PC-9 (cell line): Measurements from ENCODE around the gene C14orf119. TPM values are rescaled to one million over a fixed set of nuclear protein-coding genes. Genes with fewer than 3 reads are reported as not detected.
A peak's percentile ranks its signal among the peaks of the same experiment; 100 is the strongest.

Experiments used
- BruUV-seq: library from RNA; stranded (reverse); fragments of 400-500 nt; replicated peaks from 2 replicates; lab custom pipeline; 2021; lab: Mats Ljungman, UMichigan
- CTCF ChIA-PET: fragments of 300-600 bp; sonication (Branson Sonifier 250); formaldehyde crosslinking; loops from one replicate; lab custom pipeline; 2022; ENCODE audit warnings: antibody characterized with exemption; lab: Charles Lee
- POLR2A ChIA-PET: fragments of 300-600 bp; sonication (Branson Sonifier 250); formaldehyde crosslinking; loops from one replicate; lab custom pipeline; 2022; ENCODE audit warnings: antibody characterized with exemption; ENCODE audit not compliant: unreplicated experiment; lab: Charles Lee
- DNase-seq, 2 experiments: peaks; one replicate each; pipeline versions ENCODE4 v3.0.0 to v3.0.0-alpha.2; 2015 to 2022; ENCODE audit warnings: mixed read lengths in 1 of 2
- H2AFZ ChIP-seq: fragments of 200-600 bp; sonication (generic); 2 replicates; pipeline ENCODE4 v1.8.1; 2017; ENCODE audit warnings: antibody characterized with exemption
- H3F3A ChIP-seq: fragments of 200-600 bp; sonication (generic); 2 replicates; pipeline ENCODE4 v1.8.1; 2017; ENCODE audit warnings: antibody characterized with exemption, mild to moderate bottlenecking, low read depth; ENCODE audit not compliant: insufficient read depth
- H3K27ac ChIP-seq: fragments of 200-600 bp; sonication (generic); 2 replicates; pipeline ENCODE4 v1.6.1; 2016; ENCODE audit warnings: mixed run types
- H3K27me3 ChIP-seq: fragments of 200-600 bp; sonication (generic); 2 replicates; pipeline ENCODE4 v1.6.1; 2016; ENCODE audit warnings: low read depth, mixed run types; ENCODE audit not compliant: insufficient read depth
- H3K36me3 ChIP-seq: fragments of 200-600 bp; sonication (generic); 2 replicates; pipeline ENCODE4 v1.6.1; 2016; ENCODE audit warnings: low read depth, mixed run types
- H3K4me1 ChIP-seq: fragments of 200-600 bp; sonication (generic); replicated peaks from 2 replicates; pipeline ENCODE4 v1.6.1; 2016; ENCODE audit warnings: mixed run types; ENCODE audit not compliant: insufficient read depth
- H3K4me2 ChIP-seq: fragments of 200-600 bp; sonication (generic); 2 replicates; pipeline ENCODE4 v1.6.1; 2017; ENCODE audit warnings: mixed run types
- H3K4me3 ChIP-seq: fragments of 200-600 bp; sonication (generic); 2 replicates; pipeline ENCODE4 v1.6.1; 2016; ENCODE audit warnings: mixed run types
- H3K79me2 ChIP-seq: fragments of 200-600 bp; sonication (generic); 2 replicates; pipeline ENCODE4 v1.6.1; 2017; ENCODE audit warnings: low read depth, mixed run types
- H3K9me2 ChIP-seq: fragments of 200-600 bp; sonication (generic); 2 replicates; pipeline ENCODE4 v1.8.1; 2017; ENCODE audit warnings: mild to moderate bottlenecking; ENCODE audit not compliant: insufficient read depth
- H3K9me3 ChIP-seq: fragments of 200-600 bp; sonication (generic); 2 replicates; pipeline ENCODE4 v1.8.1; 2016; ENCODE audit warnings: low read depth; ENCODE audit not compliant: insufficient read depth
- H4K20me1 ChIP-seq: fragments of 200-600 bp; sonication (generic); 2 replicates; pipeline ENCODE4 v1.8.1; 2017; ENCODE audit not compliant: insufficient read depth
- CTCF ChIP-seq: fragments of 200-600 bp; sonication (generic); conservative IDR thresholded peaks from 2 replicates; pipeline ENCODE4 v1.6.1; 2017; ENCODE audit warnings: mixed run types, antibody characterized with exemption, mild to moderate bottlenecking, moderate library complexity
- EZH2 ChIP-seq: fragments of 200-600 bp; sonication (generic); IDR thresholded peaks from 2 replicates; pipeline ENCODE4 v1.8.0; 2017; ENCODE audit warnings: antibody characterized with exemption, low read depth
- intact Hi-C: fragments of 100-400 bp; cut with micrococcal nuclease; formaldehyde crosslinking; loops from one replicate; pipeline ENCODE4 v1.10.0; 2022; ENCODE audit not compliant: unreplicated experiment
- total RNA-seq: library from RNA; stranded (reverse); gene quantifications from 2 replicates; pipeline ENCODE4 v1.2.3, GENCODE V29; 2021

The C14orf119 gene
- total RNA-seq, 1 experiment from 2014 or later: 46.5 TPM

- 0 out of 2 replicates have a peak, but pooled peaks cover 3% of the 10 kb centered on the region for H4K20me1 ChIP-seq
- CTCF ChIA-PET: interaction anchor here (0.5 to 1.2 kb wide), 11 partner anchors 11 to 1070 kb away, joined by 3 to 7 read pairs (median 5); partner anchors contain the start of genes AJUBA and HAUS4
- no peak for TF ChIP-seq EZH2
- TF ChIP-seq CTCF: peak; percentile 82
- peaks cover 14% of the 10 kb centered on the region; the same call in 1 of the 2 replicates for H3K36me3 ChIP-seq
- peak; percentile 59 to 86 for DNase-seq
- no peaks in the 10 kb centered on the region for H3K9me2 ChIP-seq
- H3K4me1 ChIP-seq: peaks cover 25% of the 10 kb centered on the region
- H3F3A ChIP-seq: peaks cover 50% of the 10 kb centered on the region
- peak overlapping the region; percentile 90 for H3K4me2 ChIP-seq
- H3K79me2 ChIP-seq: no peaks in the 10 kb centered on the region
- TSS peak; percentile 17 for BruUV-seq
- H3K4me3 ChIP-seq: peak overlapping the region; percentile 64; the same call in 1 of the 2 replicates
- H2AFZ ChIP-seq: peak overlapping the region; percentile 58; the same call in 1 of the 2 replicates
- no peaks in the 10 kb centered on the region for H3K9me3 ChIP-seq
- H3K27me3 ChIP-seq: no peaks in the 10 kb centered on the region
- intact Hi-C loops: loop anchor here (1.0 to 5.0 kb wide), 4 partner anchors 72 to 1141 kb away; partner anchors contain the start of gene PRMT5
- H3K27ac ChIP-seq: no peak overlapping the region
- POLR2A ChIA-PET: interaction anchor here (0.6 to 1.0 kb wide), 2 partner anchors 37 to 101 kb away, joined by 4 read pairs; partner anchors contain the start of genes ACIN1 and HAUS4
Measured at GRCh38 chr14:23057757-23058653, 37.3 kb upstream of the C14orf119 start.

- Histone ChIP-seq H3F3A (peaks cover 59% of the 10 kb centered on the region), H3K4me3 (no peak overlapping the region), H3K36me3 (peaks cover 14% of the 10 kb centered on the region; the same call in 1 of the 2 replicates), H3K9me3 (no peaks in the 10 kb centered on the region), H3K79me2 (no peaks in the 10 kb centered on the region), H4K20me1 (0 out of 2 replicates have a peak, but pooled peaks cover 3% of the 10 kb centered on the region), H3K27ac (no peak overlapping the region), H3K4me2 (no peak overlapping the region), H3K27me3 (no peaks in the 10 kb centered on the region), H2AFZ (no peak overlapping the region), H3K9me2 (no peaks in the 10 kb centered on the region), H3K4me1 (peaks cover 33% of the 10 kb centered on the region)
- BruUV-seq: TSS peak; percentile 20
- intact Hi-C loops: loop anchor here (1.0 to 5.0 kb wide), 3 partner anchors 73 to 1142 kb away; partner anchors contain the start of gene PRMT5
- TF ChIP-seq CTCF (no peak), EZH2 (no peak)
- no peak for DNase-seq
- ChIA-PET POLR2A (interaction anchor here (0.6 to 1.0 kb wide), 2 partner anchors 36 to 102 kb away, joined by 4 read pairs; partner anchors contain the start of genes ACIN1 and HAUS4), CTCF (interaction anchor here (0.6 to 1.2 kb wide), 7 partner anchors 52 to 188 kb away, joined by 3 to 7 read pairs (median 4); no protein-coding TSS in a partner anchor)
Measured at GRCh38 chr14:23058654-23059504, 36.4 kb upstream of the C14orf119 start.
